ENCODE measurements around the gene PRAC1.

- TF ChIP-seq ZFP3 (CRISPR knock-in tag; IDR thresholded peaks at IDR 0.05) (no peak), ISL1 (CRISPR knock-in tag; IDR thresholded peaks at IDR 0.05) (no peak), TCF4 (CRISPR knock-in tag; IDR thresholded peaks at IDR 0.05; ENCODE audit: borderline replicate concordance) (no peak), CREB5 (CRISPR knock-in tag; IDR thresholded peaks at IDR 0.05; ENCODE audit: low read depth) (no peak), ZC3H10 (CRISPR knock-in tag; IDR thresholded peaks at IDR 0.05) (no peak), ZNF70 (CRISPR knock-in tag; IDR thresholded peaks at IDR 0.05) (no peak), ZFP30 (CRISPR knock-in tag; IDR thresholded peaks at IDR 0.05) (no peak), ARNTL (CRISPR knock-in tag; IDR thresholded peaks at IDR 0.05; ENCODE audit: borderline replicate concordance, low read depth) (no peak)
Observed at GRCh38 chr17:48738803-48739526, 16.6 kb upstream of the PRAC1 start.

Data from SK-N-SH treated with all-trans-retinoic acid at 6 μM for 48 hours (cell line).